HepG2 (cell line): ENCODE results near the gene FCGR3B.

Experiments used
- CTCF ChIP-seq: sonication (generic); formaldehyde crosslinking; IDR thresholded peaks from 2 replicates; pipeline ENCODE4 v1.5.0; 2020; ENCODE audit warnings: mild to moderate bottlenecking, missing genetic modification reagents, moderate library complexity
- EP300 ChIP-seq, 3 experiments: sonication (generic) in 1 of 3; formaldehyde crosslinking in 1 of 3; IDR thresholded peaks; 2 replicates each; pipeline versions ENCODE4 v1.5.1 to v1.6.1; 2011 to 2020; ENCODE audit warnings: low read depth in 2 of 3, low read length in 2 of 3, borderline replicate concordance in 1 of 3, improper control_type of control experiment in 1 of 3, mild to moderate bottlenecking in 1 of 3, missing genetic modification reagents in 1 of 3, moderate library complexity in 1 of 3
- ZBTB1 ChIP-seq: sonication (generic); formaldehyde crosslinking; IDR thresholded peaks from 2 replicates; pipeline ENCODE4 v1.4.0; 2020; ENCODE audit warnings: missing genetic modification reagents, borderline replicate concordance
- ZNF775 ChIP-seq: sonication (generic); formaldehyde crosslinking; IDR thresholded peaks from 2 replicates; pipeline ENCODE4 v1.4.0; 2020; ENCODE audit warnings: missing genetic modification reagents, mild to moderate bottlenecking, moderate library complexity, borderline replicate concordance
- ZNF776 ChIP-seq: sonication (generic); formaldehyde crosslinking; IDR thresholded peaks from 2 replicates; pipeline ENCODE4 v1.4.0; 2020; ENCODE audit warnings: mild to moderate bottlenecking, missing genetic modification reagents
- TF ChIP-seq, protein P1 (sequence below): sonication (generic); formaldehyde crosslinking; IDR thresholded peaks from 2 replicates; pipeline ENCODE4 v1.4.0; 2020; ENCODE audit warnings: missing genetic modification reagents
- TF ChIP-seq, protein P2 (sequence below): sonication (generic); IDR thresholded peaks from 2 replicates; pipeline ENCODE4 v1.6.1; 2016; ENCODE audit warnings: low read depth, borderline replicate concordance

GRCh38 chr1:161676441-161676840 is 45.5 kb upstream of the FCGR3B start:
- TF ChIP-seq ZNF775 (CRISPR knock-in tag) (no peak), ZNF776 (CRISPR knock-in tag) (no peak), ZBTB1 (CRISPR knock-in tag) (no peak), CTCF (CRISPR knock-in tag) (no peak), EP300 (IDR thresholded peaks at IDR 0.05; ENCODE audit: low read depth in 2 of 2, low read length in 2 of 2) (no peak), EP300 (CRISPR knock-in tag; IDR thresholded peaks at IDR 0.05; ENCODE audit: borderline replicate concordance) (no peak)
- TF ChIP-seq, protein P1, sequence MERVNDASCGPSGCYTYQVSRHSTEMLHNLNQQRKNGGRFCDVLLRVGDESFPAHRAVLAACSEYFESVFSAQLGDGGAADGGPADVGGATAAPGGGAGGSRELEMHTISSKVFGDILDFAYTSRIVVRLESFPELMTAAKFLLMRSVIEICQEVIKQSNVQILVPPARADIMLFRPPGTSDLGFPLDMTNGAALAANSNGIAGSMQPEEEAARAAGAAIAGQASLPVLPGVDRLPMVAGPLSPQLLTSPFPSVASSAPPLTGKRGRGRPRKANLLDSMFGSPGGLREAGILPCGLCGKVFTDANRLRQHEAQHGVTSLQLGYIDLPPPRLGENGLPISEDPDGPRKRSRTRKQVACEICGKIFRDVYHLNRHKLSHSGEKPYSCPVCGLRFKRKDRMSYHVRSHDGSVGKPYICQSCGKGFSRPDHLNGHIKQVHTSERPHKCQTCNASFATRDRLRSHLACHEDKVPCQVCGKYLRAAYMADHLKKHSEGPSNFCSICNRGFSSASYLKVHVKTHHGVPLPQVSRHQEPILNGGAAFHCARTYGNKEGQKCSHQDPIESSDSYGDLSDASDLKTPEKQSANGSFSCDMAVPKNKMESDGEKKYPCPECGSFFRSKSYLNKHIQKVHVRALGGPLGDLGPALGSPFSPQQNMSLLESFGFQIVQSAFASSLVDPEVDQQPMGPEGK (CRISPR knock-in tag) = no peak
- TF ChIP-seq, protein P2, sequence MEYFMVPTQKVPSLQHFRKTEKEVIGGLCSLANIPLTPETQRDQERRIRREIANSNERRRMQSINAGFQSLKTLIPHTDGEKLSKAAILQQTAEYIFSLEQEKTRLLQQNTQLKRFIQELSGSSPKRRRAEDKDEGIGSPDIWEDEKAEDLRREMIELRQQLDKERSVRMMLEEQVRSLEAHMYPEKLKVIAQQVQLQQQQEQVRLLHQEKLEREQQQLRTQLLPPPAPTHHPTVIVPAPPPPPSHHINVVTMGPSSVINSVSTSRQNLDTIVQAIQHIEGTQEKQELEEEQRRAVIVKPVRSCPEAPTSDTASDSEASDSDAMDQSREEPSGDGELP = no peak
